K562 (cell line): ENCODE results near the gene SRD5A1. TPM values are rescaled to one million over a fixed set of nuclear protein-coding genes. Genes with fewer than 3 reads are reported as not detected.

Experiments
- ATAC-seq: fragments of 200-7000 bp; cut with Tn5 transposase; 3 replicates; pipeline ENCODE4 v1.9.1; 2020; ENCODE audit warnings: moderate library complexity
- BruUV-seq: library from RNA; stranded (reverse); fragments of 400-500 nt; replicated peaks from 2 replicates; lab custom pipeline; 2021; lab: Mats Ljungman, UMichigan
- CTCF ChIA-PET: fragments of 300-600 bp; formaldehyde crosslinking; extraction: SDS; loops from one replicate; lab custom pipeline; 2021; ENCODE audit warnings: low intra/inter-chr PET ratio; lab: Yijun Ruan, JAX
- POLR2A ChIA-PET: fragments of 300-600, 350-650 bp; sonication (Branson Sonifier 250); formaldehyde crosslinking; extraction: SDS; loops from one replicate; lab custom pipeline; 2021; ENCODE audit warnings: antibody characterized with exemption, inconsistent platforms; lab: Yijun Ruan, JAX
- DNase-seq, 4 experiments: peaks; one replicate each; pipeline versions ENCODE4 v3.0.0 to v3.0.0-alpha.2; 2011 to 2018; ENCODE audit warnings: low spot score in 3 of 4, mixed read lengths in 3 of 4; ENCODE audit errors: extremely low read depth in 1 of 4
- FAIRE-seq: peaks from 2 replicates; lab custom pipeline; 2011; peaks lifted over from hg19 to GRCh38; lab: Jason Lieb, UNC
- H2AFZ ChIP-seq: 2 replicates; pipeline ENCODE4 v1.6.0; 2011; ENCODE audit warnings: low read depth, low read length, control low read depth, inconsistent platforms
- H3K27ac ChIP-seq: fragments of 200-600 bp; 3 replicates; pipeline ENCODE4 v1.8.0; 2011; ENCODE audit warnings: low read depth, mild to moderate bottlenecking, control low read depth, inconsistent platforms, low read length, moderate library complexity, mixed read lengths; ENCODE audit errors: extremely low read depth
- H3K27me3 ChIP-seq, 2 experiments: fragments of 300-600 bp in 1 of 2; 2 replicates in 1 of 2; 3 replicates in 1 of 2; pipeline versions ENCODE4 v1.6.0 to v1.8.0; 2011; ENCODE audit warnings: inconsistent platforms in 2 of 2, low read length in 2 of 2, mild to moderate bottlenecking in 1 of 2, mixed read lengths in 1 of 2, moderate library complexity in 1 of 2; ENCODE audit not compliant: control insufficient read depth in 2 of 2, insufficient read depth in 2 of 2
- H3K36me3 ChIP-seq: fragments of 300-600 bp; 3 replicates; pipeline ENCODE4 v1.8.0; 2011; ENCODE audit warnings: mild to moderate bottlenecking, low read length, inconsistent platforms; ENCODE audit not compliant: control insufficient read depth, insufficient read depth
- H3K4me1 ChIP-seq, 2 experiments: fragments of 200-600 bp in 1 of 2; replicated peaks in 1 of 2; 2 replicates in 1 of 2; 3 replicates in 1 of 2; pipeline versions ENCODE4 v1.5.1 to v1.8.0; 2011; ENCODE audit warnings: inconsistent platforms in 2 of 2, low read length in 2 of 2, mild to moderate bottlenecking in 1 of 2, mixed read lengths in 1 of 2, moderate library complexity in 1 of 2; ENCODE audit not compliant: control insufficient read depth in 2 of 2, insufficient read depth in 2 of 2
- H3K4me2 ChIP-seq: 2 replicates; pipeline ENCODE4 v1.6.1; 2011; ENCODE audit warnings: low read length, control low read depth, inconsistent platforms, mixed read lengths; ENCODE audit not compliant: insufficient read depth
- H3K4me3 ChIP-seq: fragments of 200-600 bp; sonication (generic), shearing (Covaris generic); 2 replicates; pipeline ENCODE4 v1.5.1; 2016; ENCODE audit warnings: control low read depth, inconsistent platforms
- H3K79me2 ChIP-seq: fragments of 200-600 bp; 3 replicates; pipeline ENCODE4 v1.8.0; 2011; ENCODE audit warnings: low read length, inconsistent platforms; ENCODE audit not compliant: control insufficient read depth, insufficient read depth
- H3K9ac ChIP-seq, 2 experiments: 2 replicates each; pipeline versions ENCODE4 v1.6.0 to v1.6.1; 2011; ENCODE audit warnings: low read depth in 2 of 2, low read length in 2 of 2, control low read depth in 1 of 2, inconsistent platforms in 1 of 2, mild to moderate bottlenecking in 1 of 2, mixed read lengths in 1 of 2; ENCODE audit not compliant: insufficient read depth in 1 of 2
- H3K9me1 ChIP-seq: one replicate; pipeline ENCODE4 v1.6.0; 2011; ENCODE audit warnings: inconsistent platforms, mild to moderate bottlenecking, low read length, moderate library complexity; ENCODE audit not compliant: control insufficient read depth, insufficient read depth
- H3K9me3 ChIP-seq: replicated peaks from 2 replicates; pipeline ENCODE4 v1.5.1; 2011; ENCODE audit warnings: low read depth, low read length, inconsistent platforms; ENCODE audit not compliant: control insufficient read depth, insufficient read depth
- H4K20me1 ChIP-seq: replicated peaks from 2 replicates; pipeline ENCODE4 v1.6.1; 2011; ENCODE audit warnings: low read length, inconsistent platforms, mixed read lengths; ENCODE audit not compliant: control insufficient read depth, insufficient read depth
- ADNP ChIP-seq: fragments of 200-800 bp; sonication (Bioruptor generic); IDR thresholded peaks from 2 replicates; pipeline ENCODE4 v1.6.1; 2016; ENCODE audit warnings: missing genetic modification characterization, missing compliant biosample characterization
- PML ChIP-seq: IDR thresholded peaks from 2 replicates; pipeline ENCODE4 v1.6.1; 2012; ENCODE audit warnings: low read length, inconsistent platforms
- ZBTB5 ChIP-seq: fragments of 450-650 bp; IDR thresholded peaks from 2 replicates; pipeline ENCODE4 v1.6.1; 2017; ENCODE audit warnings: antibody characterized with exemption
- ZNF347 ChIP-seq: fragments of 450-650 bp; formaldehyde crosslinking; IDR thresholded peaks from 2 replicates; pipeline ENCODE4 v1.4.0; 2020; ENCODE audit warnings: low read depth, mild to moderate bottlenecking, moderate library complexity
- WGBS: fragments of 100-300 bp; shearing (Covaris generic); methylation state at CpG from one replicate; pipeline ENCODE4 v1.1.6; 2016; ENCODE audit warnings: low coverage, mixed read lengths; ENCODE audit not compliant: insufficient coverage; ENCODE audit errors: missing lambda C conversion rate; 5-methylcytosine and 5-hydroxymethylcytosine counted together
- in situ Hi-C: fragments of 300-500 bp; cut with MboI; formaldehyde crosslinking; loops from 4 replicates; pipeline ENCODE4 v1.15.0; 2018; ENCODE audit warnings: inconsistent platforms, mixed read lengths
- intact Hi-C: fragments of 100-400 bp; cut with micrococcal nuclease; formaldehyde crosslinking; loops from 2 replicates; pipeline ENCODE4 v1.14.2; 2022
- polyA plus RNA-seq, 8 experiments: library from polyadenylated mRNA; depleted of rRNA in 4 of 8; stranded (reverse) in 5 of 8; unstranded in 3 of 8; fragments of >200 nt; fragmentation: Nextera tagmentation in 2 of 8; fragmentation: Illumina TruSeq in 1 of 8; extraction: Ambion mirVana in 2 of 8; extraction: Trizol in 1 of 8; gene quantifications; 2 replicates each; pipeline versions ENCODE4 v1.2.1 to v1.2.3, GENCODE V29; 2011 to 2014; ENCODE audit warnings: inconsistent platforms in 1 of 8, missing spikeins in 1 of 8
- total RNA-seq, 7 experiments: library from RNA; depleted of rRNA in 6 of 7; stranded (reverse); fragments of >200 nt in 6 of 7; fragmentation: Illumina TruSeq in 2 of 7; extraction: Trizol in 2 of 7; gene quantifications; 2 replicates each; pipeline versions ENCODE4 v1.2.1 to v1.2.3, GENCODE V29; 2011 to 2021; ENCODE audit warnings: low replicate concordance in 1 of 7

The SRD5A1 gene
- total and polyA plus RNA-seq, 9 of the 15 experiments (the other 6 are each of a cell fraction or from before 2014, with no cell fraction given): 1.3 to 22.6 (median 8.1) TPM

DNA sequence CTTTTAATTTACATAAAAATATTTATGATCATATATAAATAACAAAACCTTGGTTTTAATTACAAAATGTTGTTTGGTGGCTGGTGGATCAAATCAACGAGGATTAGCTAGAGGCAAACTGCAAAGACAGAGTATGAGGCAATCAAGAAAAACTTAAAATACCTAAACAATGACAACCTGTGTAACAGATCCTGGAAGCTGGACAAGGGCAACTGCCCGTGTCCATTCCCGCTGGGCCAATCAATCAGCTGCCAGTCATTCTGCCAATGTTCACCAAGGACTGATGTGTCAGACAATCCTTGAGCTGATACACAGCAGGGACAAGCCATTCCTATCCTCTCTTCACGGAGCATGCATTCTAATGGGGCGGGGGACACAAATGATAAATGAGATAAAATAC, 76.8 kb downstream of the SRD5A1 start:
- Histone ChIP-seq H2AFZ (no peak overlapping the region), H3K9me3 (no peaks in the 10 kb centered on the region), H3K4me3 (no peak overlapping the region)
- POLR2A ChIA-PET: no interaction called here
- TF ChIP-seq ADNP (tag) (no peak), ZBTB5 (no peak), PML (no peak), ZNF347 (CRISPR knock-in tag) (no peak)
- TF ChIP-seq, all 486 proteins: peak for 0
- no peak for FAIRE-seq
- CTCF ChIA-PET: no interaction called here
- no TSS peak for BruUV-seq
- Histone ChIP-seq H3K9ac (no peak overlapping the region), H4K20me1 (peaks cover 6% of the 10 kb centered on the region; the same call in 1 of the 2 replicates), H3K9me1 (no peaks in the 10 kb centered on the region), H3K27ac (no peak overlapping the region), H3K4me2 (no peak overlapping the region), H3K27me3 (peaks cover 0 to 6% of the 10 kb centered on the region in 2 experiments; a peak in 1 of 5 replicates), H3K4me1 (peaks cover 6 to 19% of the 10 kb centered on the region in 2 experiments; a peak in 4 of 5 replicates), H3K79me2 (peaks cover 10% of the 10 kb centered on the region), H3K36me3 (no peaks in the 10 kb centered on the region)
- no peak for DNase-seq
- 58% methylated on average over 5 of the region's 5 CpGs for WGBS
- in situ Hi-C loops: no loop called here
- no peak for ATAC-seq
- intact Hi-C loops: loop anchor here (10.0 kb wide), 1 partner anchor 335 kb away; the partner anchor contains the start of gene MED10
